HCT116 (cell line): Measurements from ENCODE around the gene TBX5. TPM values are rescaled to one million over a fixed set of nuclear protein-coding genes. Genes with fewer than 3 reads are reported as not detected.

Experiments
- POLR2AphosphoS5 ChIP-seq: IDR thresholded peaks from 2 replicates; pipeline ENCODE4 v1.6.1; 2011; ENCODE audit warnings: mild to moderate bottlenecking, low read depth, low read length, moderate library complexity
- total RNA-seq: library from RNA; stranded (reverse); gene quantifications from one replicate; pipeline ENCODE4 v1.2.1, GENCODE V29; 2021; ENCODE audit not compliant: unreplicated experiment
- TF ChIP-seq, protein P1 (sequence below): IDR thresholded peaks from 2 replicates; pipeline ENCODE4 v1.6.1; 2012

Gene TBX5
- total RNA-seq, 1 experiment from 2014 or later, result 0.10 TPM

DNA sequence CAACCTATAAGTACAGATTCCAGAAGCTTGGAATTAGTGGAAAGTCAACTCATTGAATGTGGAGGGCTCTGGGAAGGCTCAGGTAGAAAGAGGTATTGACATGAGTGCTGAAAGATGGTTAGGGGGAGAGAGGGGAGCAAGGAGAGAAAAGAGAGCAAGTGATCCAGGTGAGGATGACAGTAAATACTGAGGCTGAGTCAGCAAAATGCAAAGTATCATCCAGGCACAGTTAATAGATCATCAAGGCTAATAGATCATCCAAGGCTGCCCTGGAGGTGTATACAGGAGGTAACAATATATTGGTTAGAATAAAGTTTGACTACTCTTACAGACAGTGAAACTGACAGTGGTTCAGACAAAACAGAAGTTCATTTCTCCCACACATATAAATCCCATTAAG is 100.5 kb downstream of the TBX5 start (continued):
- TF ChIP-seq, protein P1, sequence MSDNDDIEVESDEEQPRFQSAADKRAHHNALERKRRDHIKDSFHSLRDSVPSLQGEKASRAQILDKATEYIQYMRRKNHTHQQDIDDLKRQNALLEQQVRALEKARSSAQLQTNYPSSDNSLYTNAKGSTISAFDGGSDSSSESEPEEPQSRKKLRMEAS, result no peak
- no peak for TF ChIP-seq POLR2AphosphoS5
